Right hindlimb (tissue), 1 donor: ENCODE data around the gene YIPF5.

ENCODE experiments used
- DNase-seq: peaks from one replicate; pipeline ENCODE4 v3.0.0-alpha.2; 2018

Gene YIPF5

GRCh38 chr5:144170276-144171024, at the start of gene YIPF5, which contains the start of gene KCTD16:
YIPF5 (minus strand) TSS chr5:144170659; CDS start chr5:144169955, 704 bp downstream.
KCTD16 (plus strand) TSS chr5:144170873.
- DNase-seq = peak; percentile 98

GRCh38 chr5:144219869-144220268, 49.4 kb upstream of the YIPF5 start:
- no peak for DNase-seq

- DNase-seq = no peak
Observed at GRCh38 chr5:144210655-144211054, 40.2 kb upstream of the YIPF5 start.

- DNase-seq = no peak
Observed at GRCh38 chr5:144209361-144209760, 38.9 kb upstream of the YIPF5 start.

GRCh38 chr5:144207875-144208444, 37.5 kb upstream of the YIPF5 start:
- DNase-seq = no peak

- DNase-seq = no peak
Observed at GRCh38 chr5:144206141-144206540, 35.7 kb upstream of the YIPF5 start.

- peak; percentile 43 for DNase-seq
Observed at GRCh38 chr5:144205141-144205551, 34.7 kb upstream of the YIPF5 start.

- peak; percentile 43 for DNase-seq
Observed at GRCh38 chr5:144203750-144204596, 33.5 kb upstream of the YIPF5 start.

- no peak for DNase-seq
Observed at GRCh38 chr5:144202726-144203125, 32.3 kb upstream of the YIPF5 start.

GRCh38 chr5:144202072-144202471, 31.6 kb upstream of the YIPF5 start:
- DNase-seq = no peak

GRCh38 chr5:144201588-144201987, 31.1 kb upstream of the YIPF5 start:
- DNase-seq = no peak

GRCh38 chr5:144198386-144198785, 27.9 kb upstream of the YIPF5 start:
- no peak for DNase-seq

GRCh38 chr5:144196612-144197011, 26.2 kb upstream of the YIPF5 start:
- DNase-seq = no peak

- DNase-seq = no peak
Observed at GRCh38 chr5:144195448-144195847, 25.0 kb upstream of the YIPF5 start.

GRCh38 chr5:144194144-144194543, 23.7 kb upstream of the YIPF5 start:
- no peak for DNase-seq

- no peak for DNase-seq
Observed at GRCh38 chr5:144192661-144193060, 22.2 kb upstream of the YIPF5 start.

GRCh38 chr5:144191998-144192397, 21.5 kb upstream of the YIPF5 start:
- no peak for DNase-seq

GRCh38 chr5:144191531-144191930, 21.1 kb upstream of the YIPF5 start:
- no peak for DNase-seq

GRCh38 chr5:144189800-144190429, 19.5 kb upstream of the YIPF5 start:
- DNase-seq = no peak

- peak; percentile 63 for DNase-seq
Observed at GRCh38 chr5:144187699-144188294, 17.3 kb upstream of the YIPF5 start.

- no peak for DNase-seq
Observed at GRCh38 chr5:144183254-144183889, 12.9 kb upstream of the YIPF5 start.

GRCh38 chr5:144179226-144179625, 8.8 kb upstream of the YIPF5 start:
- no peak for DNase-seq
